Endothelial cell of umbilical vein (primary cell): ENCODE results near the gene TPM1.

Experiments used
- EZH2 ChIP-seq: IDR thresholded peaks from 2 replicates; pipeline ENCODE4 v1.6.1; 2012; ENCODE audit warnings: borderline replicate concordance, low read depth, mild to moderate bottlenecking, moderate library complexity, low read length, inconsistent platforms; ENCODE audit not compliant: severe bottlenecking
- FOS ChIP-seq: IDR thresholded peaks from 2 replicates; pipeline ENCODE4 v1.6.1; 2011; ENCODE audit warnings: mild to moderate bottlenecking, low read length, moderate library complexity, borderline replicate concordance; ENCODE audit not compliant: insufficient read depth
- JUN ChIP-seq: IDR thresholded peaks from 2 replicates; pipeline ENCODE4 v1.6.1; 2011; ENCODE audit warnings: borderline replicate concordance, low read depth; ENCODE audit not compliant: insufficient read length, insufficient read depth
- MYC ChIP-seq: IDR thresholded peaks from one replicate; pipeline ENCODE4 v1.6.1; 2011; ENCODE audit warnings: mild to moderate bottlenecking, low read depth, low read length
- POLR2A ChIP-seq: IDR thresholded peaks from 2 replicates; pipeline ENCODE4 v1.6.1; 2012; ENCODE audit warnings: low read depth, mild to moderate bottlenecking, control low read depth, low read length
- POLR2AphosphoS5 ChIP-seq: IDR thresholded peaks from 2 replicates; pipeline ENCODE4 v1.6.1; 2012; ENCODE audit warnings: low read depth, mild to moderate bottlenecking, control low read depth, low read length, moderate library complexity; ENCODE audit not compliant: insufficient read depth
- TF ChIP-seq, protein P1 (sequence below), 2 donors: IDR thresholded peaks; 1 replicate in 1 of 2; 2 replicates in 1 of 2; pipeline ENCODE4 v1.5.1; 2011; ENCODE audit warnings: low read length in 2 of 2, mild to moderate bottlenecking in 2 of 2, moderate library complexity in 2 of 2, control low read depth in 1 of 2, inconsistent platforms in 1 of 2, low read depth in 1 of 2; ENCODE audit not compliant: insufficient read depth in 1 of 2; ENCODE audit errors: extremely low read depth in 1 of 2
- TF ChIP-seq, protein P2 (sequence below): IDR thresholded peaks from 2 replicates; pipeline ENCODE4 v1.6.1; 2011; ENCODE audit not compliant: insufficient read depth, insufficient read length

DNA sequence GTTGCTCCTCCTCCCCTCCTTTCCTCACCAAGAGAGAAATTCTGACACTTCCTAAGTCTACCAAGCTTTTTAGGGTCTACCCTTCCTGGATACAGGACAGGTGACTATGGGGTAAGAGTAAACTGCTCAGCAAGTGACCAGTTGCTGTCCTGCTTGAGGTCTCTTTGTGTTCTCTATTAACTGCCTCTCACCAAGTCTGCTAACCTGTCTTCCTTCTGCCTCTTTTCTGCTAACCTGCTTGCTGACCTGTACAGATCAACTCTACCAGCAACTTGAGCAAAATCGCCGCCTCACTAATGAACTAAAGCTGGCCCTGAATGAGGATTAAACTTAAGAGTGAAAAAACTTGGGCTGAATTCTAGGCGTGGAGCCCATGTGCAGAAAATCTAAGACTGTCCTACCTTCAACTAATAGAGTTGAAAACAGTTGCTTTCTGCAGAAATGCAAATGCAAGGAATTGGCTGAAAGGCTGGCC lies 27.1 kb downstream of the TPM1 start:
- TF ChIP-seq, protein P1, sequence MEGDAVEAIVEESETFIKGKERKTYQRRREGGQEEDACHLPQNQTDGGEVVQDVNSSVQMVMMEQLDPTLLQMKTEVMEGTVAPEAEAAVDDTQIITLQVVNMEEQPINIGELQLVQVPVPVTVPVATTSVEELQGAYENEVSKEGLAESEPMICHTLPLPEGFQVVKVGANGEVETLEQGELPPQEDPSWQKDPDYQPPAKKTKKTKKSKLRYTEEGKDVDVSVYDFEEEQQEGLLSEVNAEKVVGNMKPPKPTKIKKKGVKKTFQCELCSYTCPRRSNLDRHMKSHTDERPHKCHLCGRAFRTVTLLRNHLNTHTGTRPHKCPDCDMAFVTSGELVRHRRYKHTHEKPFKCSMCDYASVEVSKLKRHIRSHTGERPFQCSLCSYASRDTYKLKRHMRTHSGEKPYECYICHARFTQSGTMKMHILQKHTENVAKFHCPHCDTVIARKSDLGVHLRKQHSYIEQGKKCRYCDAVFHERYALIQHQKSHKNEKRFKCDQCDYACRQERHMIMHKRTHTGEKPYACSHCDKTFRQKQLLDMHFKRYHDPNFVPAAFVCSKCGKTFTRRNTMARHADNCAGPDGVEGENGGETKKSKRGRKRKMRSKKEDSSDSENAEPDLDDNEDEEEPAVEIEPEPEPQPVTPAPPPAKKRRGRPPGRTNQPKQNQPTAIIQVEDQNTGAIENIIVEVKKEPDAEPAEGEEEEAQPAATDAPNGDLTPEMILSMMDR (IDR thresholded peaks at IDR 0.05; ENCODE audit: extremely low read depth in 1 of 2, insufficient read depth in 1 of 2, low read depth in 1 of 2, low read length in 2 of 2), result no peak
- TF ChIP-seq EZH2, result no peak
- TF ChIP-seq POLR2A, result no peak
- TF ChIP-seq POLR2AphosphoS5, result no peak
- TF ChIP-seq MYC, result no peak
- TF ChIP-seq JUN, result no peak
- TF ChIP-seq, protein P2, sequence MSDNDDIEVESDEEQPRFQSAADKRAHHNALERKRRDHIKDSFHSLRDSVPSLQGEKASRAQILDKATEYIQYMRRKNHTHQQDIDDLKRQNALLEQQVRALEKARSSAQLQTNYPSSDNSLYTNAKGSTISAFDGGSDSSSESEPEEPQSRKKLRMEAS, result no peak
- no peak for TF ChIP-seq FOS
